ENCODE results near the gene ANKRD11.
"Not testable (repeated sequence)": the region's sequence is repeated elsewhere in the genome, so short reads cannot be mapped to it uniquely, and the experiment has no call there.

Gene ANKRD11

GRCh38 chr16:89270666-89271345 is 219.6 kb downstream of the ANKRD11 start:
- H3K36me3 ChIP-seq (ENCODE audit: insufficient read depth, low read length) = peaks cover 73% of the 10 kb centered on the region

DNA sequence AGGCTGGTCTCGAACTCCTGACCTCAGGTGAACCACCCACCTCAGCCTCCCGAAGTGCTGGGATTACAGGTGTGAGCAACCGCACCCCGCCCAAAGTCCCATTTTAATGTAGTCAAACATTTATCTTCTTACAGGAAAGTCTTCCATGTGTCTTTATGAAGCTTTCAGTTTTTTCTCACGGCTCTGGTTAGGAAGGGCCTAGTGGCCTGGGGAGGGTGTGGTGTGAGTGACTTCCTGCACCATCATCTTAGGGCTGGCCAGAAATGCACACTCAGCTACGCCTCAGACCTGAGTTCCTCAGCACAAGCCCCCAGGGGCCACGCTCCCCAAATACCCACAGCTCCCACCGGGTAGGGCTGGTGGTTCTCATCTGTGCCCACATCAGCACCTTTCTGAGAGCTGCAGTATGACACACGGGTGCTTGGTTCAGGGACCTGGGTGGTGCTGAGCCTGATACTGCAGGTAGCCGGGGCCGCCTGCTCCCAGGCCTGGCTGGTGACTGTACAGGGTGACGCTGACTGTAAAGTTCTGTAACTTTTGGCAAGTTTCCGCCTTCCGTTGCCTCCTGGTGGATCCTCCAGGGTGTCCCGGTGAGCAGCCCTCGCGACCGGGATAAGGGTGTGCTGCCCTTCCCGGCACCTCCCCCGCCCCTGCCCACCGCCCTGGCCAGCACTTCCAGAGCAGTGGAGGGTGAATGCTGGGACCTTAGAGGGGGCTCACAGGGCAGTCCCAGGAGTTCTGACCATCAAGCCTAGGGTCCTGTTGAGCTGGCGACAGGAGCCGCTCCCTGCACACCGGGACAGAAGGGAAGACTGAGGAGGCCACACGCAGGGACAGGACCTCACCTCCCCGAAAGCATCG is 220.3 kb downstream of the ANKRD11 start:
- Histone ChIP-seq H3K36me3 (ENCODE audit: insufficient read depth, low read length) (peaks cover 75% of the 10 kb centered on the region), H3K9ac (ENCODE audit: low read depth, low read length) (no peak overlapping the region), H3K9me3 (replicated peaks; ENCODE audit: low read length) (no peaks in the 10 kb centered on the region), H3K4me1 (ENCODE audit: control insufficient read depth, insufficient read depth, low read length) (peaks cover 19% of the 10 kb centered on the region), H3K4me2 (ENCODE audit: low read length) (no peak overlapping the region), H3K4me3 (ENCODE audit: low read length) (no peak overlapping the region), H3K27me3 (ENCODE audit: control insufficient read depth, insufficient read depth, low read length) (no peaks in the 10 kb centered on the region)

More at GRCh38 chr16:89270666-89271345, 219.6 kb downstream of the ANKRD11 start:
- H3K9ac ChIP-seq (ENCODE audit: low read depth, low read length) = no peak overlapping the region
- H3K4me3 ChIP-seq (ENCODE audit: low read length) = no peak overlapping the region
- no peak overlapping the region for H3K4me2 ChIP-seq (ENCODE audit: low read length)
- H3K9me3 ChIP-seq (replicated peaks; ENCODE audit: low read length) = no peaks in the 10 kb centered on the region
- no peaks in the 10 kb centered on the region for H3K27me3 ChIP-seq (ENCODE audit: control insufficient read depth, insufficient read depth, low read length)
- H3K4me1 ChIP-seq (ENCODE audit: control insufficient read depth, insufficient read depth, low read length) = peaks cover 19% of the 10 kb centered on the region

DNA sequence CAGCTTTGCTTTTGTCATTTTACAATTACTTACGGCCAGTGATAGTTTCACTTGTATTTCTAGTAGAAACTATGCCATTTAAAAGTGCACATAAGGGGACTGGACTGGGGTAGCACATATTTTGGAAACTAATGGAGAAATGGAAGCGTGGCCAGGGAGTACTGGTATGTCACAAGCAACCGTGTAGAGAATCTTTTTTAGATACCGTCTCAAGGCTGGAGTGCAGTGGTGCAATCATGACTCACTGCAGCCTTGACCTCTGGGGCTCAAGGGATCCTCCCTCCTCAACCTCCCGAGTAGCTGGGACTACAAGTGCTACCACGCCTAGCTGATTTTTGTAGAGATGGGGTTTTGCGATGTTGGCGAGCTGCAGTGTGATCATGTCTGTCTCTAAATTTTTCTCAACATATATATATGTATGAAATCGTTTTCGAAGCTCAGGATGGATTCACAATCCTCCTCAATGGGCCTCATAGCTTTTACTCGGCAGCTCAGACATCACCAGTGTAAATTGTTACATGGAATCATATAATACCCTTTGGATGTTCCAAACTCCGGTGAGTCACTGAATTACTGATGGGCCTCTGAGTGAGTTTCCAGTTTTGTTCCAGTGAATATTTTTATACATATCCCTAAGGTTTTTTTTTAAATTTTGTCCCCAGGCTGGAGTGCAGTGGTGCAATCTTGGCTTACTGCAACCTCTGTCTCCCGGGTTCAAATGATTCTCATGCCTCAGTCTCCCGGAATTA is 221.2 kb downstream of the ANKRD11 start:
- H3K9ac ChIP-seq (ENCODE audit: low read depth, low read length) = no peak overlapping the region
- H3K27me3 ChIP-seq (ENCODE audit: control insufficient read depth, insufficient read depth, low read length) = no peaks in the 10 kb centered on the region
- H3K4me1 ChIP-seq (ENCODE audit: control insufficient read depth, insufficient read depth, low read length) = peaks cover 19% of the 10 kb centered on the region
- H3K36me3 ChIP-seq (ENCODE audit: insufficient read depth, low read length) = peaks cover 73% of the 10 kb centered on the region
- peak overlapping the region; percentile 15 for H3K4me2 ChIP-seq (ENCODE audit: low read length)
- H3K4me3 ChIP-seq (ENCODE audit: low read length) = no peak overlapping the region
- H3K9me3 ChIP-seq (replicated peaks; ENCODE audit: low read length) = no peaks in the 10 kb centered on the region

GRCh38 chr16:89268585-89268984 is 221.8 kb downstream of the ANKRD11 start:
- Histone ChIP-seq H3K4me3 (ENCODE audit: low read length) (no peak overlapping the region), H3K4me1 (ENCODE audit: control insufficient read depth, insufficient read depth, low read length) (peaks cover 19% of the 10 kb centered on the region), H3K9ac (ENCODE audit: low read depth, low read length) (no peak overlapping the region), H3K9me3 (replicated peaks; ENCODE audit: low read length) (no peaks in the 10 kb centered on the region), H3K36me3 (ENCODE audit: insufficient read depth, low read length) (peaks cover 68% of the 10 kb centered on the region), H3K27me3 (ENCODE audit: control insufficient read depth, insufficient read depth, low read length) (no peaks in the 10 kb centered on the region), H3K4me2 (ENCODE audit: low read length) (peak overlapping the region; percentile 15)

- not testable (repeated sequence) for H3K4me2 ChIP-seq (ENCODE audit: low read length); H3K9me3 ChIP-seq (replicated peaks; ENCODE audit: low read length); H3K27me3 ChIP-seq (ENCODE audit: control insufficient read depth, insufficient read depth, low read length); H3K4me3 ChIP-seq (ENCODE audit: low read length); H3K9ac ChIP-seq (ENCODE audit: low read depth, low read length)
- peaks cover 62% of the 10 kb centered on the region for H3K36me3 ChIP-seq (ENCODE audit: insufficient read depth, low read length)
- peaks cover 19% of the 10 kb centered on the region for H3K4me1 ChIP-seq (ENCODE audit: control insufficient read depth, insufficient read depth, low read length)
Observed at GRCh38 chr16:89267746-89268145, 222.6 kb downstream of the ANKRD11 start.

DNA sequence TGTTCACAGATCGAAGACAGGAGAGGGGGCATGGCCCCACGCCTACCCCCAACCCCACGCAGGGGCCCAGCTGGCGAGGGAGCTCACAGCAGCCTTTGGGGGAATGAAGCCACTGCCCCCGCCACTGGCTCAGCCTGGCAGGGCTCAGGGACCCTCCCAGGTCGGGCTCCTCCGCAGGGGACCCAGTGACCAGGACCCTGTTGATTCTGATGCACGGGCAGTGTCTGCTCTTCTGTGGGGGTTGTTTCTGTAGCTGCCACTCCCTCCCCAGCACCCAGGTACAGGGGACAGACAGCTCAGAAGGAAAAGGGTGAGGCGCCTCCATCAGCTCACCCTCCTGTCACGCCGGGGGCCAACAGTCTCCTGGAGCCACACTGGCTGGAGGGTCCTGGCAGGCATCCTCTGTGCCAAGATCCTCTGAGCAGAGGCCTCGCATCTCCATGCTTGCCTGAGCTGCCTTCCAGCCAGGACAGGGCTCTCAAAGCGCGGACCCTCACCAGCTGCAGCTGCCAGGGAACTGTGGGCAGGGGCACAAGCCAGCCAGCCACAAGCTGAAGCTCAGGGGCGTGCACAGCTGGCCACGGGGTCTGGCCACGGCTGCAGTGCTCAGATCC is 223.7 kb downstream of the ANKRD11 start:
- no peak overlapping the region for H3K4me3 ChIP-seq (ENCODE audit: low read length)
- peaks cover 52% of the 10 kb centered on the region for H3K36me3 ChIP-seq (ENCODE audit: insufficient read depth, low read length)
- H3K27me3 ChIP-seq (ENCODE audit: control insufficient read depth, insufficient read depth, low read length) = no peaks in the 10 kb centered on the region

DNA sequence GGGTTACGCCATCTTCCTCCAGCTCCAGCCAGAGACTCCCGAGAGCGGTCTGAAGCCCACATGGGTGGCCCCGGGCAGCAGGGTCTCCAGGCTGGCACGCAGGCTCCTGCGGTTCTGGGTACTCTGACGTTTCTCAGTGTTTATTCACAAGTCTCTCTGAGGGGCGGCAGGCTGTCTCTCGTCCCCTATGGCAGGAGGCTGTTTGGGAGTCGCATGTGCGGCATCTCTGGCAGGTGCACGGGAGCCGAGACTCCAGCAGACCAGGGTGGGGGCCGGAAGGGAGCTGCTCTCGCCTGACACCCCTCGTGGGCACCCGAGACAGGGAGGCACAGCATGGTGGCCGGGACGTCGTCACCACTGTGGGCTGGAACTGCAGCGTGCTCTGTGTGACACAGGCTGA is 224.7 kb downstream of the ANKRD11 start:
- H3K4me3 ChIP-seq (ENCODE audit: low read length) = no peak overlapping the region
- no peaks in the 10 kb centered on the region for H3K9me3 ChIP-seq (replicated peaks; ENCODE audit: low read length)
- no peaks in the 10 kb centered on the region for H3K27me3 ChIP-seq (ENCODE audit: control insufficient read depth, insufficient read depth, low read length)
- peaks cover 43% of the 10 kb centered on the region for H3K36me3 ChIP-seq (ENCODE audit: insufficient read depth, low read length)
- H3K4me2 ChIP-seq (ENCODE audit: low read length) = no peak overlapping the region
- no peak overlapping the region for H3K9ac ChIP-seq (ENCODE audit: low read depth, low read length)
- peaks cover 19% of the 10 kb centered on the region for H3K4me1 ChIP-seq (ENCODE audit: control insufficient read depth, insufficient read depth, low read length)

More for the DNA sequence above, 223.7 kb downstream of the ANKRD11 start:
- no peak overlapping the region for H3K9ac ChIP-seq (ENCODE audit: low read depth, low read length)
- peaks cover 19% of the 10 kb centered on the region for H3K4me1 ChIP-seq (ENCODE audit: control insufficient read depth, insufficient read depth, low read length)
- no peaks in the 10 kb centered on the region for H3K9me3 ChIP-seq (replicated peaks; ENCODE audit: low read length)
- H3K4me2 ChIP-seq (ENCODE audit: low read length) = no peak overlapping the region

- no peak overlapping the region for H3K9ac ChIP-seq (ENCODE audit: low read depth, low read length)
- no peaks in the 10 kb centered on the region for H3K9me3 ChIP-seq (replicated peaks; ENCODE audit: low read length)
Observed at GRCh38 chr16:89264800-89265550, 225.4 kb downstream of the ANKRD11 start.

DNA sequence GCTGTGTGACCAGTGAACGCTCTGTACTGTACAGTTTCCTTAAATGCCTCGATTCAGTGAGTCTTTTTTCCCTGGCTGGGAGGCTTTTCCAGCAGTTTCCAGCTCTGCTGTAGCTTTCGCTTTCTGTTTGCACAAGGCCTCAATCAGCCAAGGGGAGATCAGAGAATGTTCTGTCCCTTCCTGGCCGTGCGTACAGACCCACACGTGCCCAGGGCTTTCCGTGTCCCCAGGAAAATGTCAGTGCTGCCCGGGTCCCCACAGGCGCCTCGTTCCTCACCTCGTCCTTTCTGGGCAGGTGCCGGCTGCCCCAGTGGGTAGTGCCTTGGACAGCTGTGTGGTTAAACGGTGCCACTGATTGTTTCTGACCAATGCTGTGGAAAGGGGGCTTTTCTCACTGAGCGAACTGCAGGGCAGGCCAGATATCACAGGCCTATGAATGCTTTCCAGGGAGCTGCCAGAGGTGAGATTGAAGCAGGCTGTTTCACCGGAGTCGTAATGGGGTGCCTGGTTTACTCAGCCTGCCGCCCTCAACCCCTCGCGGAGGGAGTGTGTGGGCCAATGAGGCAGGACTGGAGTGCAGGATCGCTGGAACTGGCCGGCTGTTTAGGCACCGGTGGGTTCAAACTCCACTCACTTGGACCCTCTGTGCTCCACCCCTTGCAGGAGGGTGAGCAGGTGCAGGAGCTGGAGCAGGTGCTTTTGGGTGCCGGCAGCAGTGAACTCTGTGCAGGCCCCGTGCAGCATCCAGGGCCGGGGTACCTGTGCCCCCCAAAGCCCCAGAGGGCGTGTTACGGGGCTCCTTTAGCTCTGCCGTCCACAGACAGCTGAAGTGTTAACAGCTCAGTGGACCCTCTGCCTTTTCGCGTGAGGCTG is 228.4 kb downstream of the ANKRD11 start:
- Histone ChIP-seq H3K36me3 (ENCODE audit: insufficient read depth, low read length) (peaks cover 24% of the 10 kb centered on the region), H3K9me3 (replicated peaks; ENCODE audit: low read length) (no peaks in the 10 kb centered on the region), H3K27me3 (ENCODE audit: control insufficient read depth, insufficient read depth, low read length) (no peaks in the 10 kb centered on the region), H3K4me3 (ENCODE audit: low read length) (no peak overlapping the region), H3K9ac (ENCODE audit: low read depth, low read length) (no peak overlapping the region), H3K4me2 (ENCODE audit: low read length) (no peak overlapping the region), H3K4me1 (ENCODE audit: control insufficient read depth, insufficient read depth, low read length) (peaks cover 7% of the 10 kb centered on the region)

More at GRCh38 chr16:89264800-89265550, 225.4 kb downstream of the ANKRD11 start:
- no peak overlapping the region for H3K4me2 ChIP-seq (ENCODE audit: low read length)
- no peak overlapping the region for H3K4me3 ChIP-seq (ENCODE audit: low read length)
- peaks cover 15% of the 10 kb centered on the region for H3K4me1 ChIP-seq (ENCODE audit: control insufficient read depth, insufficient read depth, low read length)
- no peaks in the 10 kb centered on the region for H3K27me3 ChIP-seq (ENCODE audit: control insufficient read depth, insufficient read depth, low read length)
- H3K36me3 ChIP-seq (ENCODE audit: insufficient read depth, low read length) = peaks cover 36% of the 10 kb centered on the region

GRCh38 chr16:89259901-89260300 is 230.5 kb downstream of the ANKRD11 start:
- not testable (repeated sequence) for H3K9me3 ChIP-seq (replicated peaks; ENCODE audit: low read length); H3K4me2 ChIP-seq (ENCODE audit: low read length); H3K4me3 ChIP-seq (ENCODE audit: low read length); H3K9ac ChIP-seq (ENCODE audit: low read depth, low read length); H3K36me3 ChIP-seq (ENCODE audit: insufficient read depth, low read length); H3K27me3 ChIP-seq (ENCODE audit: control insufficient read depth, insufficient read depth, low read length)
- peaks cover 12% of the 10 kb centered on the region for H3K4me1 ChIP-seq (ENCODE audit: control insufficient read depth, insufficient read depth, low read length)

Measured in skeletal muscle satellite cell (primary cell).